ENCODE data around the gene CHST5.

CHST5 gene

GRCh38 chr16:75479421-75479990, 56.4 kb downstream of the CHST5 start:
- Histone ChIP-seq H3K4me1 (ENCODE audit: control insufficient read depth, insufficient read depth, low read length) (no peaks in the 10 kb centered on the region), H3K36me3 (ENCODE audit: control insufficient read depth, insufficient read depth, low read length) (no peaks in the 10 kb centered on the region), H3K27ac (ENCODE audit: low read depth, low read length) (no peak overlapping the region), H3K27me3 (ENCODE audit: control insufficient read depth, insufficient read depth, low read length) (no peaks in the 10 kb centered on the region), H3K4me3 (ENCODE audit: low read length) (no peak overlapping the region), H3K9ac (ENCODE audit: low read length) (no peak overlapping the region)
